Mesenchymal stem cell (in vitro differentiated cells and primary cell): Measurements from ENCODE around the gene TECRL. TPM values are rescaled to one million over a fixed set of nuclear protein-coding genes. Genes with fewer than 3 reads are reported as not detected.

Source experiments
- DNase-seq: peaks from one replicate; pipeline ENCODE4 v3.0.0-alpha.2; 2013
- H2AFZ ChIP-seq: one replicate; pipeline ENCODE4 v1.6.1; 2013; ENCODE audit warnings: low read depth, mild to moderate bottlenecking, control low read depth, inconsistent platforms, low read length, moderate library complexity
- H2AK5ac ChIP-seq: 2 replicates; pipeline ENCODE4 v1.6.1; 2013; ENCODE audit warnings: low read length, moderate library complexity, mild to moderate bottlenecking, inconsistent platforms; ENCODE audit not compliant: severe bottlenecking
- H2BK120ac ChIP-seq: one replicate; pipeline ENCODE4 v1.6.1; 2013; ENCODE audit warnings: low read depth, mild to moderate bottlenecking, inconsistent platforms, low read length, moderate library complexity
- H2BK12ac ChIP-seq, 2 experiments: one replicate each; pipeline ENCODE4 v1.6.1; 2013; ENCODE audit warnings: inconsistent platforms in 2 of 2, low read length in 2 of 2, mild to moderate bottlenecking in 2 of 2, moderate library complexity in 2 of 2, control low read depth in 1 of 2
- H2BK15ac ChIP-seq: one replicate; pipeline ENCODE4 v1.6.1; 2013; ENCODE audit warnings: mild to moderate bottlenecking, low read depth, inconsistent platforms; ENCODE audit not compliant: poor library complexity, severe bottlenecking
- H2BK5ac ChIP-seq: 2 replicates; pipeline ENCODE4 v1.6.1; 2013; ENCODE audit warnings: low read depth, mild to moderate bottlenecking, low read length, control low read depth, inconsistent platforms; ENCODE audit not compliant: poor library complexity, severe bottlenecking
- H3K14ac ChIP-seq, 2 experiments: one replicate each; pipeline ENCODE4 v1.6.1; 2013; ENCODE audit warnings: inconsistent platforms in 2 of 2, low read length in 2 of 2, control low read depth in 1 of 2, mild to moderate bottlenecking in 1 of 2, moderate library complexity in 1 of 2
- H3K18ac ChIP-seq, 2 experiments: one replicate each; pipeline ENCODE4 v1.6.1; 2013; ENCODE audit warnings: inconsistent platforms in 2 of 2, low read length in 2 of 2, control low read depth in 1 of 2, low read depth in 1 of 2, mild to moderate bottlenecking in 1 of 2
- H3K23ac ChIP-seq, 2 experiments: one replicate each; pipeline ENCODE4 v1.6.1; 2013; ENCODE audit warnings: inconsistent platforms in 2 of 2, low read length in 2 of 2, mild to moderate bottlenecking in 2 of 2, moderate library complexity in 2 of 2, control low read depth in 1 of 2
- H3K27ac ChIP-seq: 2 replicates; pipeline ENCODE4 v1.5.1; 2013; ENCODE audit warnings: mild to moderate bottlenecking, moderate library complexity, low read length, control low read depth, inconsistent platforms; ENCODE audit not compliant: poor library complexity, severe bottlenecking
- H3K27me3 ChIP-seq, 2 experiments: 2 replicates each; pipeline versions ENCODE4 v1.6.1 to v1.7.0; 2013; ENCODE audit warnings: low read length in 2 of 2, mild to moderate bottlenecking in 2 of 2, moderate library complexity in 2 of 2, control low read depth in 1 of 2, inconsistent platforms in 1 of 2; ENCODE audit not compliant: control insufficient read depth in 1 of 2, insufficient read depth in 1 of 2
- H3K36me3 ChIP-seq, 2 experiments: 2 replicates each; pipeline versions ENCODE4 v1.6.1 to v1.7.0; 2013; ENCODE audit warnings: low read length in 2 of 2, control low read depth in 1 of 2, inconsistent platforms in 1 of 2, low read depth in 1 of 2, mild to moderate bottlenecking in 1 of 2; ENCODE audit not compliant: insufficient read depth in 2 of 2, control insufficient read depth in 1 of 2
- H3K4ac ChIP-seq, 2 experiments: one replicate each; pipeline ENCODE4 v1.6.1; 2013; ENCODE audit warnings: inconsistent platforms in 2 of 2, low read length in 2 of 2, mild to moderate bottlenecking in 2 of 2, moderate library complexity in 2 of 2, control low read depth in 1 of 2, low read depth in 1 of 2
- H3K4me1 ChIP-seq: 2 replicates; pipeline ENCODE4 v1.6.1; 2013; ENCODE audit warnings: low read depth, low read length, control low read depth; ENCODE audit not compliant: control insufficient read depth, insufficient read depth
- H3K4me2 ChIP-seq: 2 replicates; pipeline ENCODE4 v1.6.1; 2013; ENCODE audit warnings: low read length, mild to moderate bottlenecking, inconsistent platforms; ENCODE audit not compliant: poor library complexity, severe bottlenecking
- H3K4me3 ChIP-seq, 2 experiments: 2 replicates each; pipeline versions ENCODE4 v1.5.1 to v1.7.0; 2013; ENCODE audit warnings: low read length in 2 of 2, mild to moderate bottlenecking in 2 of 2, control low read depth in 1 of 2, low read depth in 1 of 2; ENCODE audit not compliant: insufficient read depth in 1 of 2
- H3K79me1 ChIP-seq: replicated peaks from 2 replicates; pipeline ENCODE4 v1.6.1; 2013; ENCODE audit warnings: mild to moderate bottlenecking, control low read depth, low read length, inconsistent platforms; ENCODE audit not compliant: poor library complexity, severe bottlenecking
- H3K9ac ChIP-seq: 2 replicates; pipeline ENCODE4 v1.7.0; 2013; ENCODE audit warnings: mild to moderate bottlenecking, low read length, moderate library complexity
- H3K9me3 ChIP-seq: 2 replicates; pipeline ENCODE4 v1.7.0; 2013; ENCODE audit warnings: mild to moderate bottlenecking, low read length; ENCODE audit not compliant: control insufficient read depth
- H4K8ac ChIP-seq: one replicate; pipeline ENCODE4 v1.6.1; 2013; ENCODE audit warnings: inconsistent platforms, mild to moderate bottlenecking, low read length, moderate library complexity
- H4K91ac ChIP-seq: one replicate; pipeline ENCODE4 v1.6.1; 2013; ENCODE audit warnings: mild to moderate bottlenecking, low read length, inconsistent platforms
- WGBS: methylation state at CpG from one replicate; pipeline ENCODE4 v1.1.7; 2013; ENCODE audit warnings: mixed read lengths; 5-methylcytosine and 5-hydroxymethylcytosine counted together
- polyA plus RNA-seq, 2 experiments: library from polyadenylated mRNA; stranded (reverse); fragments of 200-250 nt; gene quantifications; one replicate each; pipeline ENCODE4 v1.2.3, GENCODE V29; 2013

TECRL gene, protein sequence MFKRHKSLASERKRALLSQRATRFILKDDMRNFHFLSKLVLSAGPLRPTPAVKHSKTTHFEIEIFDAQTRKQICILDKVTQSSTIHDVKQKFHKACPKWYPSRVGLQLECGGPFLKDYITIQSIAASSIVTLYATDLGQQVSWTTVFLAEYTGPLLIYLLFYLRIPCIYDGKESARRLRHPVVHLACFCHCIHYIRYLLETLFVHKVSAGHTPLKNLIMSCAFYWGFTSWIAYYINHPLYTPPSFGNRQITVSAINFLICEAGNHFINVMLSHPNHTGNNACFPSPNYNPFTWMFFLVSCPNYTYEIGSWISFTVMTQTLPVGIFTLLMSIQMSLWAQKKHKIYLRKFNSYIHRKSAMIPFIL
- not detected for polyA plus RNA-seq (2013, experiment 1 of 2)
- polyA plus RNA-seq (2013, experiment 2 of 2): not detected

DNA sequence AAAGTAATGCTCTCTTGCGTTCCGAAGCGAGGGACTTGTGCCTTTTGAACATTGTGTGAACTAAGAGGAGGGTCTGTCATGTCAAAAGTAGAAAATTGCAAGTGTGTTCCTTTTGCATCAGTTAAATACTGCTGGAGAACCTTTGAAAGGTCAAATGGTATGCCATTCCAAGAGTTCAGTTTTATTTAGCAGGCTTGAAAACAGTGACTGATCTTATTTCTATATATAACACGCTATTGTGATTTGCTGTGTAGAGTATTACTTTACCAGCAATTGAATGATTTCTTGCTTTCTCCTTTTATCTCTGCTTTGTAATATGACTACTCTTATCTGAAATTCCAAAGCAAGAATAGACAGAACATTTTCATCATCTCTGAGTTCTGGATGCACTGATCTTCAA lies at the start of gene TECRL:
TECRL (minus strand) TSS at position 151 of the 400 bp plus-strand sequence; CDS start at position 52, 99 bp downstream.
- Histone ChIP-seq H2AFZ (no peak within 1 kb of the TSS), H3K4me1 (no peaks in the 10 kb centered on the region), H3K4ac (no peak within 1 kb of the TSS), H3K27me3 (no peaks in the 10 kb centered on the region), H3K4me3 (no peak within 1 kb of the TSS), H2BK5ac (no peak within 1 kb of the TSS), H3K23ac (no peak within 1 kb of the TSS), H3K79me1 (no peaks in the 10 kb centered on the region), H3K9ac (no peak within 1 kb of the TSS), H3K36me3 (no peaks in the 10 kb centered on the region), H4K8ac (no peak within 1 kb of the TSS), H2AK5ac (no peak within 1 kb of the TSS), H2BK120ac (no peak within 1 kb of the TSS), H2BK12ac (no peak within 1 kb of the TSS), H3K18ac (no peak within 1 kb of the TSS), H2BK15ac (no peak within 1 kb of the TSS), H3K27ac (no peak within 1 kb of the TSS), H4K91ac (no peak within 1 kb of the TSS), H3K9me3 (no peaks in the 10 kb centered on the region), H3K4me2 (no peak within 1 kb of the TSS), H3K14ac (no peak within 1 kb of the TSS)
- no peak for DNase-seq
- WGBS: 92% methylated on average over 3 of the region's 4 CpGs

DNA sequence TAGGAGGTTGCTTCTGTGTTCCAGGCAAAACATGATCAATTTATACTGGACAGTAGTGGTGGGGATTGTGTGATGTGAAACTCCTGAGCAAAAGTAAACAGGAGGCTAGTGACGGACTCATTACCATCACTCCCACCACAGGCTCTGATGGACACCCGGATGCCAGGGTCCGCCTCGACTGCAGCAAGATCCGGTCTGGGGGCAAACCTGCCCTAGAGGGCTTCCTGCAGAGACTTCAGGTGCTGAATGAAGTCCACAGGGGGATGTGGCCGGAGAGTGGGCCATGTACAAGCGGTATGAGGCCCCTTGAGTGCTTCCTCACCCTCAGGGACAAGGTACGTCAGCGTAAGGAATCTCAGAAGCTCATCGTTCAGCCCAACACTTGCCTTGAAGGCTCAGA lies 23.4 kb upstream of the TECRL start:
- no peak overlapping the region for H3K23ac ChIP-seq
- H2AK5ac ChIP-seq: no peak overlapping the region
- H2BK15ac ChIP-seq: no peak overlapping the region
- peaks cover 18% of the 10 kb centered on the region for H3K9me3 ChIP-seq
- H3K18ac ChIP-seq: no peak overlapping the region
- H2AFZ ChIP-seq: no peak overlapping the region
- no peak for DNase-seq
- no peak overlapping the region for H3K4me2 ChIP-seq
- H3K4me3 ChIP-seq: no peak overlapping the region
- no peak overlapping the region for H3K9ac ChIP-seq
- no peak overlapping the region for H2BK120ac ChIP-seq
- H4K91ac ChIP-seq: no peak overlapping the region
- no peaks in the 10 kb centered on the region for H3K4me1 ChIP-seq
- no peaks in the 10 kb centered on the region for H3K36me3 ChIP-seq
- no peak overlapping the region for H4K8ac ChIP-seq
- WGBS: 91% methylated on average over 10 of the region's 10 CpGs
- no peaks in the 10 kb centered on the region for H3K27me3 ChIP-seq
- no peak overlapping the region for H2BK12ac ChIP-seq
- no peaks in the 10 kb centered on the region for H3K79me1 ChIP-seq
- H3K14ac ChIP-seq: no peak overlapping the region
- no peak overlapping the region for H3K4ac ChIP-seq
- H2BK5ac ChIP-seq: no peak overlapping the region
- H3K27ac ChIP-seq: no peak overlapping the region

DNA sequence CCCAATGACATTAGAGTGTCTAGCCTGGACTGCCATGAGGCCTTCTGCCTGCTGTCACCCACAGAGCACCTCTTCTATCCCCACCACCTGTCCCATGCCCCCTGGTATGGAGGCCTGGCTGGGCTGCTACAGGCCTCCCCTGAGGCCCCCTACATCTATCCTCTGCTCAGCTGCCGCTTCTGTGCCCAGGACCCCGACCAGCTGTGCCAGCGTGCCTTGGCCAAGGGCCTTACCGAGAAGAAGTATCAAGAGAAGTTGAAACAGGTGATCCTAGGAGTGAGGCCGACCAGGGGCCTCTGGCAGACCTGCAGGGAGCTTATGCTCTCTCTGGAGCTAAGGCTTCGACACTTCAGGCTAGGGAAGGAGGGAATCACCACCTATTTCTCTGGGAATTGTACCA lies 21.7 kb upstream of the TECRL start:
- Histone ChIP-seq H2BK12ac (no peak overlapping the region), H3K27ac (no peak overlapping the region), H3K4me3 (no peak overlapping the region), H3K9me3 (peaks cover 13% of the 10 kb centered on the region), H3K4me2 (no peak overlapping the region), H3K18ac (no peak overlapping the region), H4K91ac (no peak overlapping the region), H3K14ac (no peak overlapping the region), H3K36me3 (no peaks in the 10 kb centered on the region), H2AFZ (no peak overlapping the region), H2AK5ac (no peak overlapping the region), H3K79me1 (no peaks in the 10 kb centered on the region), H3K4me1 (no peaks in the 10 kb centered on the region), H3K4ac (no peak overlapping the region), H4K8ac (no peak overlapping the region), H3K9ac (no peak overlapping the region), H3K27me3 (no peaks in the 10 kb centered on the region), H2BK15ac (no peak overlapping the region), H2BK120ac (no peak overlapping the region), H2BK5ac (no peak overlapping the region), H3K23ac (no peak overlapping the region)
- no peak for DNase-seq
- 79% methylated on average over 6 of the region's 6 CpGs for WGBS

DNA sequence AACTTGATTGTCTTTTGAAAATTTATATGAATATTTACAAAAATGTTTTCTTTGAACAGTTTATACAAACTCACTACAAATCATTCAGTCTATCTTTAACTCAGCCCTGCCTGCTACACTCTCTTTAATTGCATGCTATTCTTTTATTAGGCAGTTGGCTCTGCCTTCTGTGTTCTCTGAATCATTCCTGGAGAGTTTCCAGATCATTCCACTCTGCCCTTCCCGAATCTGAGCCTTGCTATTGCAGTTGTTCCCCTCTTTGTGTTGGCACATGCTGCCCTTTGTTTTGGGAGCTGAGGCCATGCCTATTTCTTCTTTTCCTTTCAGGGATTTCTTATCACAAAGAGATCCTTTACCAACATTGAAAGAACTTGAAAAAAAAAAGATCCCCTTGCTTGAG lies 8.7 kb upstream of the TECRL start:
- H3K9me3 ChIP-seq: no peaks in the 10 kb centered on the region
- H3K27ac ChIP-seq: no peak overlapping the region
- no peak overlapping the region for H3K14ac ChIP-seq
- no peak overlapping the region for H4K91ac ChIP-seq
- no peak overlapping the region for H2BK5ac ChIP-seq
- H2BK120ac ChIP-seq: no peak overlapping the region
- H3K4ac ChIP-seq: no peak overlapping the region
- no peak for DNase-seq
- no peak overlapping the region for H3K23ac ChIP-seq
- WGBS: 71% methylated on average over 1 of the region's 1 CpG
- H4K8ac ChIP-seq: no peak overlapping the region
- H3K4me1 ChIP-seq: no peaks in the 10 kb centered on the region
- H3K36me3 ChIP-seq: no peaks in the 10 kb centered on the region
- H3K4me3 ChIP-seq: no peak overlapping the region
- H2AK5ac ChIP-seq: no peak overlapping the region
- no peak overlapping the region for H3K4me2 ChIP-seq
- H3K18ac ChIP-seq: no peak overlapping the region
- no peak overlapping the region for H2BK12ac ChIP-seq
- H3K9ac ChIP-seq: no peak overlapping the region
- H3K79me1 ChIP-seq: no peaks in the 10 kb centered on the region
- no peak overlapping the region for H2BK15ac ChIP-seq
- no peaks in the 10 kb centered on the region for H3K27me3 ChIP-seq
- H2AFZ ChIP-seq: no peak overlapping the region
